DMS 273 (cell line): ENCODE measurements around the gene PML.

Experiments used
- DNase-seq: peaks from one replicate; lab custom pipeline; 2025; ENCODE audit not compliant: unreplicated experiment; lab: John Stamatoyannopoulos, UW

Gene PML

GRCh38 chr15:73994413-73994883, at the start of gene PML:
TSS of gene PML (plus strand) at chr15:73994716. CDS start at chr15:73994813, 97 bp downstream.
- peak; percentile 96 for DNase-seq

GRCh38 chr15:73945130-73945508, 49.4 kb upstream of the PML start:
- DNase-seq: no peak

- no peak for DNase-seq
Observed at GRCh38 chr15:73946046-73946721, 48.3 kb upstream of the PML start.

GRCh38 chr15:73946795-73947370, 47.6 kb upstream of the PML start:
- DNase-seq: no peak

GRCh38 chr15:73947651-73948050, 46.9 kb upstream of the PML start:
- DNase-seq: no peak

- no peak for DNase-seq
Observed at GRCh38 chr15:73948396-73948795, 46.1 kb upstream of the PML start.

- DNase-seq: peak; percentile 33
Observed at GRCh38 chr15:73948982-73949381, 45.5 kb upstream of the PML start.

- no peak for DNase-seq
Observed at GRCh38 chr15:73949496-73949895, 45.0 kb upstream of the PML start.

- DNase-seq: no peak
Observed at GRCh38 chr15:73950479-73950830, 44.1 kb upstream of the PML start.

GRCh38 chr15:73950831-73951561, 43.5 kb upstream of the PML start:
- peak; percentile 95 for DNase-seq

- peak; percentile 60 for DNase-seq
Observed at GRCh38 chr15:73951601-73952000, 42.9 kb upstream of the PML start.

GRCh38 chr15:73952171-73952912, 42.2 kb upstream of the PML start:
- DNase-seq: no peak

GRCh38 chr15:73952913-73953750, 41.4 kb upstream of the PML start:
- no peak for DNase-seq

GRCh38 chr15:73954188-73955145, 40.0 kb upstream of the PML start:
- no peak for DNase-seq

- no peak for DNase-seq
Observed at GRCh38 chr15:73955326-73955725, 39.2 kb upstream of the PML start.

- no peak for DNase-seq
Observed at GRCh38 chr15:73955861-73956742, 38.4 kb upstream of the PML start.

GRCh38 chr15:73956743-73957135, 37.8 kb upstream of the PML start:
- DNase-seq: no peak

GRCh38 chr15:73957276-73957675, 37.2 kb upstream of the PML start:
- no peak for DNase-seq

- no peak for DNase-seq
Observed at GRCh38 chr15:73957785-73958184, 36.7 kb upstream of the PML start.
